ENCODE data around the gene EN1. TPM values are rescaled to one million over a fixed set of nuclear protein-coding genes. Genes with fewer than 3 reads are reported as not detected.

Gene EN1
- total and polyA plus RNA-seq, 2 donors (not counting 3 experiments of a cell fraction or from before 2014, with no cell fraction given): not detected

- no peaks in the 10 kb centered on the region for H3K36me3 ChIP-seq (ENCODE audit: control insufficient read depth in 2 of 2, extremely low read depth in 1 of 2, insufficient read depth in 2 of 2, low read length in 2 of 2)
- DNase-seq (ENCODE audit: low read depth, low spot score) (no peak), FAIRE-seq (no peak)
- H3K9me3 ChIP-seq (replicated peaks; ENCODE audit: control insufficient read depth, insufficient read depth, low read length): no peaks in the 10 kb centered on the region
- H3K9me1 ChIP-seq (replicated peaks; ENCODE audit: control insufficient read depth, extremely low read depth, insufficient read depth, low read length): no peaks in the 10 kb centered on the region
- peaks cover 75 to 78% of the 10 kb centered on the region in 2 experiments for H3K27me3 ChIP-seq (ENCODE audit: control insufficient read depth in 2 of 2, insufficient read depth in 2 of 2, low read length in 2 of 2)
- H3K4me3 ChIP-seq (replicated peaks in 1 of 3; ENCODE audit: insufficient read depth in 1 of 3, low read depth in 1 of 3, low read length in 3 of 3): no peak overlapping the region
- no peak overlapping the region for H2AFZ ChIP-seq (ENCODE audit: low read depth, low read length)
- POLR2A ChIA-PET: no interaction called here
- intact Hi-C loops (cut with micrococcal nuclease) (loop anchor here (5.0 to 10.0 kb wide), 3 partner anchors 121 to 546 kb away; no protein-coding TSS in a partner anchor), dilution Hi-C loops (cut with MboI; ENCODE audit: extremely low pct_ligation_motif_present, low sequenced_read_pairs) (no loop called here)
- peaks cover 2% of the 10 kb centered on the region for H3K4me1 ChIP-seq (ENCODE audit: control insufficient read depth, extremely low read depth, insufficient read depth, low read length)
- H4K20me1 ChIP-seq (replicated peaks; ENCODE audit: control insufficient read depth, extremely low read depth, insufficient read depth, low read length): no peaks in the 10 kb centered on the region
- TF ChIP-seq CTCF (IDR thresholded peaks at IDR 0.05; ENCODE audit: extremely low read depth in 1 of 2, insufficient read depth in 1 of 2, low read depth in 1 of 2, low read length in 2 of 2): no peak
- no peak for TF ChIP-seq JUN (IDR thresholded peaks at IDR 0.05; ENCODE audit: borderline replicate concordance, insufficient read depth, insufficient read length, low read depth)
- TF ChIP-seq FOS (IDR thresholded peaks at IDR 0.05; ENCODE audit: borderline replicate concordance, insufficient read depth, low read length): no peak
- TF ChIP-seq POLR2A (IDR thresholded peaks at IDR 0.05; ENCODE audit: low read depth, low read length): no peak
- TF ChIP-seq GATA2 (IDR thresholded peaks at IDR 0.05; ENCODE audit: insufficient read depth, insufficient read length, low read depth, low read length): no peak
- no peak for TF ChIP-seq MAX (IDR thresholded peaks at IDR 0.05; ENCODE audit: insufficient read depth, insufficient read length)
- TF ChIP-seq EZH2 (IDR thresholded peaks at IDR 0.05; ENCODE audit: borderline replicate concordance, low read depth, low read length, severe bottlenecking): no peak
- TF ChIP-seq MYC (IDR thresholded peaks at IDR 0.05; ENCODE audit: low read depth, low read length): no peak
- no peak for TF ChIP-seq POLR2AphosphoS5 (IDR thresholded peaks at IDR 0.05; ENCODE audit: insufficient read depth, low read depth, low read length)
- CTCF ChIA-PET: interaction anchor here (1.4 to 7.3 kb wide), 4 partner anchors 10 to 826 kb away, joined by 3 to 162 read pairs (median 24); no protein-coding TSS in a partner anchor
- BruUV-seq (replicated peaks): no TSS peak
- no peak overlapping the region for H3K4me2 ChIP-seq (ENCODE audit: insufficient read depth, low read length)
- H3K9ac ChIP-seq (replicated peaks; ENCODE audit: extremely low read depth, insufficient read depth, low read length): no peak overlapping the region
- H3K27ac ChIP-seq (ENCODE audit: insufficient read depth, low read depth, low read length): no peak overlapping the region
- no peaks in the 10 kb centered on the region for H3K79me2 ChIP-seq (ENCODE audit: control insufficient read depth, insufficient read depth, low read length)
These were observed 11.2 kb upstream of the EN1 start for GRCh38 chr2:118858485-118859156.

Measured in endothelial cell of umbilical vein (primary cell).